Astrocyte of the spinal cord (primary cell): ENCODE results near the gene PRPSAP2.
"Not testable (repeated sequence)": the region's sequence is repeated elsewhere in the genome, so short reads cannot be mapped to it uniquely, and the experiment has no call there.

Experiments used
- DNase-seq: peaks from one replicate; pipeline ENCODE4 v3.0.0; 2011; ENCODE audit warnings: low read depth, low spot score
- H3K4me3 ChIP-seq: 2 replicates; pipeline ENCODE4 v1.5.1; 2011; ENCODE audit warnings: low read depth, mild to moderate bottlenecking, low read length, moderate library complexity
- CTCF ChIP-seq: IDR thresholded peaks from 2 replicates; pipeline ENCODE4 v1.5.1; 2012; ENCODE audit warnings: low read depth, mild to moderate bottlenecking, low read length, inconsistent platforms
- in situ Hi-C: cut with HindIII; loops from 2 replicates; pipeline ENCODE4 v1.10.0; 2017; ENCODE audit warnings: low sequenced_read_pairs

The PRPSAP2 gene

GRCh38 chr17:18955009-18955408 lies 97.1 kb downstream of the PRPSAP2 start:
- H3K4me3 ChIP-seq = no peak overlapping the region
- in situ Hi-C loops = no loop called here
- TF ChIP-seq CTCF = no peak

GRCh38 chr17:18956021-18956420 lies 98.1 kb downstream of the PRPSAP2 start:
- in situ Hi-C loops, DNase-seq: not testable (repeated sequence)

More at GRCh38 chr17:18955009-18955408, 97.1 kb downstream of the PRPSAP2 start:
- no peak for DNase-seq

GRCh38 chr17:18956581-18956980 lies 98.7 kb downstream of the PRPSAP2 start:
- TF ChIP-seq CTCF = no peak
- no peak overlapping the region for H3K4me3 ChIP-seq
- DNase-seq = no peak
- in situ Hi-C loops = no loop called here

More at GRCh38 chr17:18956021-18956420, 98.1 kb downstream of the PRPSAP2 start:
- H3K4me3 ChIP-seq = not testable (repeated sequence)

- DNase-seq = no peak
- in situ Hi-C loops = no loop called here
Observed at GRCh38 chr17:18957831-18958230, 99.9 kb downstream of the PRPSAP2 start.

GRCh38 chr17:18958611-18959010 lies 100.7 kb downstream of the PRPSAP2 start:
- no peak for DNase-seq
- in situ Hi-C loops = no loop called here
- no peak for TF ChIP-seq CTCF
- no peak overlapping the region for H3K4me3 ChIP-seq

More at GRCh38 chr17:18957831-18958230, 99.9 kb downstream of the PRPSAP2 start:
- H3K4me3 ChIP-seq = no peak overlapping the region
- TF ChIP-seq CTCF = no peak

- no peak for TF ChIP-seq CTCF
- in situ Hi-C loops = no loop called here
- peak; percentile 26 for DNase-seq
Observed at GRCh38 chr17:18959071-18959844, 101.3 kb downstream of the PRPSAP2 start.

GRCh38 chr17:18959845-18960240 lies 101.9 kb downstream of the PRPSAP2 start:
- in situ Hi-C loops = no loop called here
- no peak for DNase-seq
- H3K4me3 ChIP-seq = no peak overlapping the region
- no peak for TF ChIP-seq CTCF

More at GRCh38 chr17:18959071-18959844, 101.3 kb downstream of the PRPSAP2 start:
- H3K4me3 ChIP-seq = no peak overlapping the region
